Panc1 (cell line): ENCODE measurements around the gene ARL15. TPM values are rescaled to one million over a fixed set of nuclear protein-coding genes. Genes with fewer than 3 reads are reported as not detected.

Experiments used
- ATAC-seq: fragments of 200-7000 bp; cut with Tn5 transposase; 2 replicates; pipeline ENCODE4 v1.9.1; 2020; ENCODE audit warnings: mild to moderate bottlenecking, moderate library complexity
- BruUV-seq: library from RNA; stranded (reverse); fragments of 400-500 nt; replicated peaks from 2 replicates; lab custom pipeline; 2021; lab: Mats Ljungman, UMichigan
- CTCF ChIA-PET: fragments of 300-600 bp; sonication (Branson Sonifier 250); formaldehyde crosslinking; loops from one replicate; lab custom pipeline; 2022; ENCODE audit warnings: antibody characterized with exemption; lab: Charles Lee
- POLR2A ChIA-PET: fragments of 300-600 bp; sonication (Branson Sonifier 250); formaldehyde crosslinking; loops from one replicate; lab custom pipeline; 2022; ENCODE audit warnings: antibody characterized with exemption; lab: Charles Lee
- DNase-seq: peaks from one replicate; pipeline ENCODE4 v3.0.0-alpha.2; 2010; ENCODE audit warnings: low read depth, low spot score
- H3K27ac ChIP-seq: 2 replicates; pipeline ENCODE4 v1.5.1; 2011; ENCODE audit warnings: mild to moderate bottlenecking, low read length, inconsistent platforms
- H3K27me3 ChIP-seq: fragments of 200-500 bp; sonication (Bioruptor generic); 2 replicates; pipeline ENCODE4 v1.6.0; 2014; ENCODE audit warnings: low read length, inconsistent platforms; ENCODE audit not compliant: control insufficient read depth, insufficient read depth
- H3K36me3 ChIP-seq: fragments of 200-500 bp; sonication (Bioruptor generic); 2 replicates; pipeline ENCODE4 v1.5.1; 2014; ENCODE audit warnings: inconsistent platforms, mild to moderate bottlenecking, low read length, moderate library complexity; ENCODE audit not compliant: control insufficient read depth, insufficient read depth
- H3K4me1 ChIP-seq: 2 replicates; pipeline ENCODE4 v1.5.1; 2011; ENCODE audit warnings: inconsistent platforms, mild to moderate bottlenecking, low read length, moderate library complexity; ENCODE audit not compliant: control insufficient read depth, insufficient read depth
- H3K4me3 ChIP-seq, 2 experiments: 2 replicates each; pipeline ENCODE4 v1.5.1; 2011 to 2012; ENCODE audit warnings: low read depth in 2 of 2, low read length in 2 of 2, mild to moderate bottlenecking in 2 of 2, inconsistent platforms in 1 of 2, moderate library complexity in 1 of 2
- H3K9me3 ChIP-seq: fragments of 200-500 bp; sonication (Bioruptor generic); 2 replicates; pipeline ENCODE4 v1.5.1; 2014; ENCODE audit warnings: low read depth, mild to moderate bottlenecking, inconsistent platforms, low read length, moderate library complexity; ENCODE audit not compliant: control insufficient read depth, insufficient read depth
- CTCF ChIP-seq: fragments of 450-650 bp; IDR thresholded peaks from 2 replicates; pipeline ENCODE4 v1.5.1; 2017; ENCODE audit warnings: mild to moderate bottlenecking
- POLR2AphosphoS5 ChIP-seq: IDR thresholded peaks from 2 replicates; pipeline ENCODE4 v1.6.1; 2012; ENCODE audit warnings: mild to moderate bottlenecking, low read depth, low read length, moderate library complexity
- SIN3A ChIP-seq: IDR thresholded peaks from 2 replicates; pipeline ENCODE4 v1.6.1; 2012; ENCODE audit warnings: low read depth, mild to moderate bottlenecking, low read length, moderate library complexity, borderline replicate concordance; ENCODE audit not compliant: insufficient read depth
- TCF7L2 ChIP-seq: IDR thresholded peaks from 2 replicates; pipeline ENCODE4 v1.6.1; 2011; ENCODE audit warnings: mild to moderate bottlenecking, low read depth, low read length, inconsistent platforms
- in situ Hi-C: cut with HindIII; loops from 2 replicates; pipeline ENCODE4 v1.10.0; 2016; ENCODE audit warnings: low sequenced_read_pairs, low pct_unique_long_range_greater_than_20kb
- intact Hi-C: fragments of 100-400 bp; cut with micrococcal nuclease; formaldehyde crosslinking; loops from one replicate; pipeline ENCODE4 v1.10.0; 2022; ENCODE audit not compliant: unreplicated experiment
- total RNA-seq: library from RNA; stranded (reverse); gene quantifications from one replicate; pipeline ENCODE4 v1.2.1, GENCODE V29; 2021; ENCODE audit not compliant: unreplicated experiment
- TF ChIP-seq, protein P1 (sequence below), 2 experiments: IDR thresholded peaks; 2 replicates each; pipeline ENCODE4 v1.6.1; 2011 to 2012; ENCODE audit warnings: low read depth in 2 of 2, control low read depth in 1 of 2, low read length in 1 of 2, mild to moderate bottlenecking in 1 of 2, moderate library complexity in 1 of 2; ENCODE audit not compliant: insufficient read depth in 1 of 2

ARL15 gene
- total RNA-seq, 1 experiment from 2014 or later: 16.5 TPM

- intact Hi-C loops: no loop called here
- in situ Hi-C loops: no loop called here
- CTCF ChIA-PET: no interaction called here
These were observed 7.3 kb upstream of the ARL15 start for GRCh38 chr5:54317511-54318260.

GRCh38 chr5:54315736-54316528, 5.6 kb upstream of the ARL15 start:
- BruUV-seq: no TSS peak
- ChIA-PET POLR2A (no interaction called here), CTCF (no interaction called here)
- H3K4me3 ChIP-seq: no peak overlapping the region
- intact Hi-C loops (no loop called here), in situ Hi-C loops (no loop called here)
- no peaks in the 10 kb centered on the region for H3K27me3 ChIP-seq
- H3K36me3 ChIP-seq: no peaks in the 10 kb centered on the region
- H3K9me3 ChIP-seq: no peaks in the 10 kb centered on the region
- DNase-seq (no peak), ATAC-seq (no peak)
- TF ChIP-seq SIN3A (no peak), CTCF (no peak), TCF7L2 (no peak), POLR2AphosphoS5 (no peak)
- TF ChIP-seq, protein P1, sequence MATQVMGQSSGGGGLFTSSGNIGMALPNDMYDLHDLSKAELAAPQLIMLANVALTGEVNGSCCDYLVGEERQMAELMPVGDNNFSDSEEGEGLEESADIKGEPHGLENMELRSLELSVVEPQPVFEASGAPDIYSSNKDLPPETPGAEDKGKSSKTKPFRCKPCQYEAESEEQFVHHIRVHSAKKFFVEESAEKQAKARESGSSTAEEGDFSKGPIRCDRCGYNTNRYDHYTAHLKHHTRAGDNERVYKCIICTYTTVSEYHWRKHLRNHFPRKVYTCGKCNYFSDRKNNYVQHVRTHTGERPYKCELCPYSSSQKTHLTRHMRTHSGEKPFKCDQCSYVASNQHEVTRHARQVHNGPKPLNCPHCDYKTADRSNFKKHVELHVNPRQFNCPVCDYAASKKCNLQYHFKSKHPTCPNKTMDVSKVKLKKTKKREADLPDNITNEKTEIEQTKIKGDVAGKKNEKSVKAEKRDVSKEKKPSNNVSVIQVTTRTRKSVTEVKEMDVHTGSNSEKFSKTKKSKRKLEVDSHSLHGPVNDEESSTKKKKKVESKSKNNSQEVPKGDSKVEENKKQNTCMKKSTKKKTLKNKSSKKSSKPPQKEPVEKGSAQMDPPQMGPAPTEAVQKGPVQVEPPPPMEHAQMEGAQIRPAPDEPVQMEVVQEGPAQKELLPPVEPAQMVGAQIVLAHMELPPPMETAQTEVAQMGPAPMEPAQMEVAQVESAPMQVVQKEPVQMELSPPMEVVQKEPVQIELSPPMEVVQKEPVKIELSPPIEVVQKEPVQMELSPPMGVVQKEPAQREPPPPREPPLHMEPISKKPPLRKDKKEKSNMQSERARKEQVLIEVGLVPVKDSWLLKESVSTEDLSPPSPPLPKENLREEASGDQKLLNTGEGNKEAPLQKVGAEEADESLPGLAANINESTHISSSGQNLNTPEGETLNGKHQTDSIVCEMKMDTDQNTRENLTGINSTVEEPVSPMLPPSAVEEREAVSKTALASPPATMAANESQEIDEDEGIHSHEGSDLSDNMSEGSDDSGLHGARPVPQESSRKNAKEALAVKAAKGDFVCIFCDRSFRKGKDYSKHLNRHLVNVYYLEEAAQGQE (IDR thresholded peaks at IDR 0.05; ENCODE audit: insufficient read depth in 1 of 2, low read depth in 2 of 2, low read length in 1 of 2): no peak
- no peaks in the 10 kb centered on the region for H3K4me1 ChIP-seq
- no peak overlapping the region for H3K27ac ChIP-seq

More at GRCh38 chr5:54317511-54318260, 7.3 kb upstream of the ARL15 start:
- no peak for TF ChIP-seq TCF7L2
- no peak for TF ChIP-seq SIN3A
- TF ChIP-seq, protein P1 (IDR thresholded peaks at IDR 0.05; ENCODE audit: insufficient read depth in 1 of 2, low read depth in 2 of 2, low read length in 1 of 2): no peak
- no peak for TF ChIP-seq POLR2AphosphoS5
- TF ChIP-seq CTCF: no peak
- Histone ChIP-seq H3K27ac (no peak overlapping the region), H3K9me3 (no peaks in the 10 kb centered on the region), H3K27me3 (no peaks in the 10 kb centered on the region), H3K4me1 (no peaks in the 10 kb centered on the region), H3K36me3 (no peaks in the 10 kb centered on the region), H3K4me3 (no peak overlapping the region)
- DNase-seq: no peak
- no peak for ATAC-seq
- BruUV-seq: no TSS peak
- POLR2A ChIA-PET: no interaction called here
